ENCODE results near the gene CALCOCO1. TPM values are rescaled to one million over a fixed set of nuclear protein-coding genes. Genes with fewer than 3 reads are reported as not detected.

Gene CALCOCO1
- total RNA-seq, 2 experiments from 2014 or later: 12.8 to 25.1 TPM

DNA sequence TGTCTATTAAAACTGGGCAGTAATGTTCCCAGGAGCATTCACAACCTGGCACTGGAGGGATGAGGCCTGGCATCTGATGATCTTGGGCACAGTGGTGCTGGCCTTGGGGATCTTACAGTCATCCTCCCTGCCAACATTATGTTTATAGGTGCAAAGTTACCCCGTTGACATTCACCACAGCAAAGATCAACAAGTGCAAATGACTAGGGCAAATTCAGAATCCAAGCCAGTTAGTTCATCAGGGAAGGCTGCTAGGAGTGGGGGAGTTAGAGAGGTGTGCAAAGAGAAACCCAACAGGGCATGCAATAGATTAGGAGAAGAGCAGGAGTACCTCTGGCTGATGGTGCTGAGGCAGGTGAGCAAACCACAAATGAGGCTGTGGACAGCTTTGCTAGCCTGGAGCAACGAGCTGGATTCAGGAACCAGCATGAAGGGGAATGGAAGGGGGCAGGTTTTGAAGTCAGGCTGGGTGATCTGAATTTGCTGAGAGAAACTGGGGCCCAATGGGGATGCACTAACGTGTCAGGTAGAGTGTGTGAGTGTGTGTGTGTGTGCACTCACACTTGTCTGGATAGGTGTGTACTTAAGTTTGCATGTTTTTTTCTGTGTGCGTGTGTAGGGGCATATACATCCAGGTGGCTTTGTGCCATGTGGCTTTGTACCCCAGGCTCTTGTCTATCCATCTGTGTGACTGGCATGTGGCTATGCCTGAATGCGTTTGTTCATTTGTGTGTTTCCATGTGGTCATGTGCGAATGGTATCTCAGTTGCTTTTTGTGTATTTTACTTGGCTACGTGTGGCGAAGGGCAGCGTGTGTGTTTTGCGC is 22.9 kb upstream of the CALCOCO1 start:
- peak overlapping the region; percentile 74 for H3K4me3 ChIP-seq (ENCODE audit: low read depth, low read length, poor library complexity, severe bottlenecking)

DNA sequence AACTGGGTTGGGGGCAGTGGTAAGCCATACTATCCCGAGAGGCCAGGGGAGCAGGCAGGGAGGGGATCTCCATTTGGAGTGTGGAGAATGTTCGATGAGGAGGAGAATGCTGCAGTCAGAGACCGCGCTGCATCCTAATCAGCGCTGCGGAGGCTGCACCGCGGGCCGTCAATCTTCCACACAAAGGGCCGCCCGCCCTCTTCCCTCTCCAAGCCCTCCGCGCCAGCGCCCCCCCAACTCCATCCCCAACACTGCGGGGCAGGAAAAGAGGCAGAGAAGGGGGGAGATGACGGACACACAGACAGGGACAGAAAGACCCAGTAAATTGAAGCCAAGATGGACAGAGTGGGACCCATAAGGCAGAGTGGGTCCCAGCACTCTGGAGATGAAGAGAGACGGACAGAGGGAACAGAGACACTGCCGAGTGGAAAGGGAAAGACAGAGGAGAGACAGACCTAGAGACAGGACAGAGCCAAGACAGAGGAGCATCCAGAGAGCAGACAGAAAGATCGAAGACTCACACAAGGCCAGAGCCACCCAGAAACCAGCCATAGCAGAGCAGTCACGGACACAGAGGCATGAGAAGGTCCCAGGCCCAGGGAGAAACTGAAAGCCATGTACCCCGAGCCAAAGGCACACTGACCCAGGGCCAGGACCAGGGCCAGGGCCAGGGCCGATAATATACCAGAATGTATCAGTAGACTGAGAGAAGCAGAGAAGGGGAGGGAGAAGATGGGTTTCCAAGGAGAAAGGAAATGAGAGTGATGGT is 21.0 kb upstream of the CALCOCO1 start:
- ChIA-PET CTCF (ENCODE audit: unreplicated experiment) (interaction anchor here (1.0 to 3.0 kb wide), 2 partner anchors 9 to 49 kb away, joined by 3 to 26 read pairs; no protein-coding TSS in a partner anchor), POLR2A (interaction anchor here (0.9 kb wide), 1 partner anchor 27 kb away, joined by 3 read pairs; no protein-coding TSS in a partner anchor)
- DNase-seq (ENCODE audit: low spot score): no peak

More for the DNA sequence above, 22.9 kb upstream of the CALCOCO1 start:
- TF ChIP-seq, protein P1, sequence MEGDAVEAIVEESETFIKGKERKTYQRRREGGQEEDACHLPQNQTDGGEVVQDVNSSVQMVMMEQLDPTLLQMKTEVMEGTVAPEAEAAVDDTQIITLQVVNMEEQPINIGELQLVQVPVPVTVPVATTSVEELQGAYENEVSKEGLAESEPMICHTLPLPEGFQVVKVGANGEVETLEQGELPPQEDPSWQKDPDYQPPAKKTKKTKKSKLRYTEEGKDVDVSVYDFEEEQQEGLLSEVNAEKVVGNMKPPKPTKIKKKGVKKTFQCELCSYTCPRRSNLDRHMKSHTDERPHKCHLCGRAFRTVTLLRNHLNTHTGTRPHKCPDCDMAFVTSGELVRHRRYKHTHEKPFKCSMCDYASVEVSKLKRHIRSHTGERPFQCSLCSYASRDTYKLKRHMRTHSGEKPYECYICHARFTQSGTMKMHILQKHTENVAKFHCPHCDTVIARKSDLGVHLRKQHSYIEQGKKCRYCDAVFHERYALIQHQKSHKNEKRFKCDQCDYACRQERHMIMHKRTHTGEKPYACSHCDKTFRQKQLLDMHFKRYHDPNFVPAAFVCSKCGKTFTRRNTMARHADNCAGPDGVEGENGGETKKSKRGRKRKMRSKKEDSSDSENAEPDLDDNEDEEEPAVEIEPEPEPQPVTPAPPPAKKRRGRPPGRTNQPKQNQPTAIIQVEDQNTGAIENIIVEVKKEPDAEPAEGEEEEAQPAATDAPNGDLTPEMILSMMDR (conservative IDR thresholded peaks at IDR 0.05; ENCODE audit: low read length): no peak
- no peak for TF ChIP-seq EZH2phosphoT487 (IDR thresholded peaks at IDR 0.05; ENCODE audit: borderline replicate concordance, low read depth, low read length)
- intact Hi-C loops (cut with micrococcal nuclease; ENCODE audit: unreplicated experiment): loop anchor here (5.0 to 10.0 kb wide), 4 partner anchors 123 to 745 kb away; partner anchors contain the start of genes ATF7, EIF4B and ITGB7
- peak; percentile 73 for DNase-seq (ENCODE audit: low spot score)
- Histone ChIP-seq H3K4me2 (ENCODE audit: low read length) (peak overlapping the region; percentile 87), H3K9me3 (ENCODE audit: low read length) (no peaks in the 10 kb centered on the region), H3K9me2 (ENCODE audit: insufficient read depth, low read length) (no peaks in the 10 kb centered on the region), H3K27ac (ENCODE audit: low read depth, low read length, poor library complexity, severe bottlenecking) (peak overlapping the region; percentile 94), H4K20me1 (ENCODE audit: insufficient read depth, low read length) (no peaks in the 10 kb centered on the region), H3K36me3 (ENCODE audit: insufficient read depth, low read length) (no peaks in the 10 kb centered on the region), H3K4me1 (ENCODE audit: insufficient read depth, low read length, poor library complexity, severe bottlenecking) (peaks cover 79% of the 10 kb centered on the region), H2AFZ (ENCODE audit: low read length) (peak overlapping the region; percentile 57; the same call in 1 of the 2 replicates), H3K79me2 (ENCODE audit: insufficient read depth, low read depth, low read length) (peaks cover 10% of the 10 kb centered on the region; the same call in 1 of the 2 replicates)
- ChIA-PET CTCF (ENCODE audit: unreplicated experiment) (interaction anchor here (0.8 kb wide), 1 partner anchor 10 kb away, joined by 3 read pairs; no protein-coding TSS in a partner anchor), POLR2A (interaction anchor here (0.7 kb wide), 1 partner anchor 199 kb away, joined by 3 read pairs; no protein-coding TSS in a partner anchor)
- BruUV-seq (replicated peaks): no TSS peak

More for the DNA sequence above, 21.0 kb upstream of the CALCOCO1 start:
- Histone ChIP-seq H3K27ac (ENCODE audit: low read depth, low read length, poor library complexity, severe bottlenecking) (no peak overlapping the region), H3K4me2 (ENCODE audit: low read length) (peak overlapping the region; percentile 6; the same call in 1 of the 2 replicates), H3K9me3 (ENCODE audit: low read length) (no peaks in the 10 kb centered on the region), H3K4me3 (ENCODE audit: low read depth, low read length, poor library complexity, severe bottlenecking) (no peak overlapping the region), H3K9me2 (ENCODE audit: insufficient read depth, low read length) (no peaks in the 10 kb centered on the region), H3K4me1 (ENCODE audit: insufficient read depth, low read length, poor library complexity, severe bottlenecking) (peaks cover 61% of the 10 kb centered on the region), H2AFZ (ENCODE audit: low read length) (no peak overlapping the region), H3K79me2 (ENCODE audit: insufficient read depth, low read depth, low read length) (no peaks in the 10 kb centered on the region; the same call in 1 of the 2 replicates), H3K36me3 (ENCODE audit: insufficient read depth, low read length) (no peaks in the 10 kb centered on the region), H4K20me1 (ENCODE audit: insufficient read depth, low read length) (no peaks in the 10 kb centered on the region)
- TF ChIP-seq, protein P1 (conservative IDR thresholded peaks at IDR 0.05; ENCODE audit: low read length): no peak
- no peak for TF ChIP-seq EZH2phosphoT487 (IDR thresholded peaks at IDR 0.05; ENCODE audit: borderline replicate concordance, low read depth, low read length)
- intact Hi-C loops (cut with micrococcal nuclease; ENCODE audit: unreplicated experiment): no loop called here
- BruUV-seq (replicated peaks): no TSS peak

All from OCI-LY7 (cell line).